Left ventricle myocardium inferior (tissue), 1 donor: Measurements from ENCODE around the gene SMIM24. TPM values are rescaled to one million over a fixed set of nuclear protein-coding genes. Genes with fewer than 3 reads are reported as not detected.

Experiments used
- DNase-seq: peaks from one replicate; pipeline ENCODE4 v3.0.0-alpha.2; 2020
- H3K27ac ChIP-seq: fragments of 200-600 bp; replicated peaks from 2 replicates; pipeline ENCODE4 v1.8.0; 2021
- H3K27me3 ChIP-seq: fragments of 200-600 bp; 2 replicates; pipeline ENCODE4 v1.8.0; 2021; ENCODE audit warnings: low read depth
- H3K36me3 ChIP-seq: fragments of 200-600 bp; 2 replicates; pipeline ENCODE4 v1.8.0; 2021
- H3K4me1 ChIP-seq: fragments of 200-600 bp; 2 replicates; pipeline ENCODE4 v1.8.0; 2021
- H3K4me3 ChIP-seq: fragments of 200-600 bp; 2 replicates; pipeline ENCODE4 v1.8.0; 2021; ENCODE audit warnings: mild to moderate bottlenecking, moderate library complexity
- H3K9me3 ChIP-seq: fragments of 200-600 bp; replicated peaks from 2 replicates; pipeline ENCODE4 v1.8.0; 2021
- CTCF ChIP-seq: fragments of 200-600 bp; IDR thresholded peaks from 2 replicates; pipeline ENCODE4 v1.8.0; 2021; ENCODE audit warnings: antibody characterized with exemption, mild to moderate bottlenecking, borderline replicate concordance
- intact Hi-C: fragments of 100-400 bp; cut with micrococcal nuclease; formaldehyde crosslinking; loops from one replicate; pipeline ENCODE4 v1.11.0; 2022
- total RNA-seq: library from RNA; stranded (reverse); fragmentation: NEBNext Ultra II Directional; extraction: Animal tissue kit (Norgen Biotek cat#: 25700); gene quantifications from one replicate; pipeline ENCODE4 v1.2.1, GENCODE V29; 2021
- donor health status: DM: no; HTN: yes; CAD: no; lungs with severe emphysema.

Gene SMIM24
- total RNA-seq, 1 donor from 2014 or later = not detected

GRCh38 chr19:3443840-3444694 is 36.3 kb downstream of the SMIM24 start:
- peaks cover 62% of the 10 kb centered on the region for H3K4me1 ChIP-seq
- H3K36me3 ChIP-seq = peaks cover 42% of the 10 kb centered on the region
- peak; percentile 78 for DNase-seq
- TF ChIP-seq CTCF = peak; percentile 20
- H3K27ac ChIP-seq = peak overlapping the region; percentile 89
- no peaks in the 10 kb centered on the region for H3K27me3 ChIP-seq
- intact Hi-C loops = no loop called here
- H3K9me3 ChIP-seq = no peaks in the 10 kb centered on the region
- peak overlapping the region; percentile 43 for H3K4me3 ChIP-seq

GRCh38 chr19:3442487-3443071 is 37.7 kb downstream of the SMIM24 start:
- Histone ChIP-seq H3K9me3 (no peaks in the 10 kb centered on the region), H3K27me3 (no peaks in the 10 kb centered on the region), H3K4me3 (no peak overlapping the region), H3K4me1 (peaks cover 62% of the 10 kb centered on the region), H3K27ac (peak overlapping the region; percentile 89), H3K36me3 (peaks cover 45% of the 10 kb centered on the region)
- no peak for TF ChIP-seq CTCF
- intact Hi-C loops = no loop called here
- DNase-seq = no peak

GRCh38 chr19:3441986-3442329 is 38.4 kb downstream of the SMIM24 start:
- H3K9me3 ChIP-seq = no peaks in the 10 kb centered on the region
- no peaks in the 10 kb centered on the region for H3K27me3 ChIP-seq
- DNase-seq = no peak
- H3K27ac ChIP-seq = peak overlapping the region; percentile 55
- TF ChIP-seq CTCF = no peak
- H3K4me1 ChIP-seq = peaks cover 62% of the 10 kb centered on the region
- H3K4me3 ChIP-seq = no peak overlapping the region
- intact Hi-C loops = no loop called here
- H3K36me3 ChIP-seq = peaks cover 50% of the 10 kb centered on the region

GRCh38 chr19:3441089-3441985 is 39.0 kb downstream of the SMIM24 start:
- TF ChIP-seq CTCF = no peak
- peaks cover 50% of the 10 kb centered on the region for H3K36me3 ChIP-seq
- no peaks in the 10 kb centered on the region for H3K27me3 ChIP-seq
- peaks cover 59% of the 10 kb centered on the region for H3K4me1 ChIP-seq
- intact Hi-C loops = no loop called here
- H3K9me3 ChIP-seq = no peaks in the 10 kb centered on the region
- peak overlapping the region; percentile 55 for H3K27ac ChIP-seq
- no peak overlapping the region for H3K4me3 ChIP-seq
- DNase-seq = no peak

- DNase-seq = peak; percentile 57
- Histone ChIP-seq H3K27ac (peak overlapping the region; percentile 23), H3K4me1 (peaks cover 54% of the 10 kb centered on the region)
Observed at GRCh38 chr19:3440082-3440481, 40.2 kb downstream of the SMIM24 start.

More at GRCh38 chr19:3440082-3440481, 40.2 kb downstream of the SMIM24 start:
- intact Hi-C loops = no loop called here
- TF ChIP-seq CTCF = peak; percentile 64
- Histone ChIP-seq H3K27me3 (no peaks in the 10 kb centered on the region), H3K9me3 (no peaks in the 10 kb centered on the region), H3K36me3 (peaks cover 44% of the 10 kb centered on the region), H3K4me3 (no peak overlapping the region)
